Bronchial epithelial cell (primary cell): ENCODE measurements around the gene ASPSCR1. TPM values are rescaled to one million over a fixed set of nuclear protein-coding genes. Genes with fewer than 3 reads are reported as not detected.
A peak's percentile ranks its signal among the peaks of the same experiment; 100 is the strongest.

ENCODE experiments used
- DNase-seq: peaks from one replicate; pipeline ENCODE4 v3.0.0-alpha.2; 2010; ENCODE audit warnings: low read depth
- FAIRE-seq: peaks from 2 replicates; lab custom pipeline; 2011; peaks lifted over from hg19 to GRCh38; lab: Jason Lieb, UNC
- H3K27me3 ChIP-seq: 2 replicates; pipeline ENCODE4 v1.5.1; 2011; ENCODE audit warnings: low read length; ENCODE audit not compliant: control insufficient read depth, insufficient read depth
- H3K36me3 ChIP-seq: 2 replicates; pipeline ENCODE4 v1.5.1; 2011; ENCODE audit warnings: low read length; ENCODE audit not compliant: control insufficient read depth, insufficient read depth
- H3K4me3 ChIP-seq: 2 replicates; pipeline ENCODE4 v1.5.1; 2011; ENCODE audit warnings: mild to moderate bottlenecking, low read depth, low read length, control low read depth
- CTCF ChIP-seq: IDR thresholded peaks from 2 replicates; pipeline ENCODE4 v1.5.1; 2011; ENCODE audit warnings: mild to moderate bottlenecking, moderate library complexity, low read length, control low read depth, inconsistent platforms; ENCODE audit not compliant: insufficient read depth, severe bottlenecking
- total RNA-seq: library from RNA; depleted of rRNA; stranded (reverse); fragments of >200 nt; gene quantifications from 2 replicates; pipeline ENCODE4 v1.2.1, GENCODE V29; 2014

Gene ASPSCR1
- total RNA-seq, 1 donor from 2014 or later = 22.6 TPM

GRCh38 chr17:82039695-82040299, 62.4 kb downstream of the ASPSCR1 start:
- FAIRE-seq (no peak), DNase-seq (no peak)
- no peak for TF ChIP-seq CTCF
- Histone ChIP-seq H3K4me3 (no peak overlapping the region), H3K27me3 (no peaks in the 10 kb centered on the region), H3K36me3 (peaks cover 5% of the 10 kb centered on the region)

- Histone ChIP-seq H3K36me3 (peaks cover 2% of the 10 kb centered on the region), H3K4me3 (no peak overlapping the region), H3K27me3 (no peaks in the 10 kb centered on the region)
- DNase-seq = peak; percentile 43
- no peak for TF ChIP-seq CTCF
- FAIRE-seq = no peak
Measured at GRCh38 chr17:82041144-82041814, 63.9 kb downstream of the ASPSCR1 start.

GRCh38 chr17:82042649-82043048, 65.2 kb downstream of the ASPSCR1 start:
- Histone ChIP-seq H3K4me3 (no peak overlapping the region), H3K36me3 (peaks cover 2% of the 10 kb centered on the region), H3K27me3 (no peaks in the 10 kb centered on the region)
- FAIRE-seq (peak; percentile 50), DNase-seq (no peak)
- no peak for TF ChIP-seq CTCF

GRCh38 chr17:82043507-82043906, 66.1 kb downstream of the ASPSCR1 start:
- Histone ChIP-seq H3K36me3 (peaks cover 7% of the 10 kb centered on the region), H3K27me3 (no peaks in the 10 kb centered on the region), H3K4me3 (no peak overlapping the region)
- no peak for TF ChIP-seq CTCF
- FAIRE-seq (no peak), DNase-seq (no peak)

GRCh38 chr17:82045936-82046484, 68.6 kb downstream of the ASPSCR1 start:
- DNase-seq (no peak), FAIRE-seq (no peak)
- Histone ChIP-seq H3K4me3 (no peak overlapping the region), H3K36me3 (peaks cover 15% of the 10 kb centered on the region), H3K27me3 (no peaks in the 10 kb centered on the region)
- no peak for TF ChIP-seq CTCF
